Glutamatergic neuron (in vitro differentiated cells): ENCODE measurements around the gene IFIH1. TPM values are rescaled to one million over a fixed set of nuclear protein-coding genes. Genes with fewer than 3 reads are reported as not detected.

ENCODE experiments used
- DNase-seq: peaks from one replicate; pipeline ENCODE4 v3.0.0; 2022
- H3K27ac Mint-ChIP-seq: one replicate; pipeline ENCODE4 v1.8.0; 2020; ENCODE audit warnings: mild to moderate bottlenecking, mixed read lengths, inconsistent platforms; ENCODE audit not compliant: unreplicated experiment
- H3K27me3 Mint-ChIP-seq: one replicate; pipeline ENCODE4 v1.8.0; 2020; ENCODE audit warnings: mild to moderate bottlenecking, moderate library complexity, mixed read lengths, inconsistent platforms; ENCODE audit not compliant: unreplicated experiment
- H3K36me3 Mint-ChIP-seq: one replicate; pipeline ENCODE4 v1.8.0; 2020; ENCODE audit warnings: mild to moderate bottlenecking, mixed read lengths, inconsistent platforms; ENCODE audit not compliant: unreplicated experiment
- H3K4me1 Mint-ChIP-seq: one replicate; pipeline ENCODE4 v1.8.0; 2020; ENCODE audit warnings: mild to moderate bottlenecking, low read depth, mixed read lengths, inconsistent platforms; ENCODE audit not compliant: unreplicated experiment
- H3K4me3 Mint-ChIP-seq: one replicate; pipeline ENCODE4 v1.8.0; 2020; ENCODE audit warnings: mild to moderate bottlenecking, mixed read lengths, inconsistent platforms; ENCODE audit not compliant: unreplicated experiment
- H3K9me3 Mint-ChIP-seq: one replicate; pipeline ENCODE4 v1.8.0; 2020; ENCODE audit warnings: mild to moderate bottlenecking, moderate library complexity, mixed read lengths, inconsistent platforms; ENCODE audit not compliant: unreplicated experiment
- CTCF ChIP-seq: fragments of 200-600 bp; sonication (generic); IDR thresholded peaks from one replicate; pipeline ENCODE4 v1.5.0; 2021; ENCODE audit not compliant: partially characterized antibody, unreplicated experiment
- total RNA-seq: library from RNA; stranded (reverse); fragmentation: NEBNext Ultra II Directional; extraction: Animal tissue kit (Norgen Biotek cat#: 25700); gene quantifications from one replicate; pipeline ENCODE4 v1.2.1, GENCODE V29; 2021; ENCODE audit not compliant: unreplicated experiment

The IFIH1 gene
- total RNA-seq, 1 donor from 2014 or later, result not detected

GRCh38 chr2:162221064-162221463 lies 97.4 kb downstream of the IFIH1 start:
- peak; percentile 89 for TF ChIP-seq CTCF
- H3K27me3 Mint-ChIP-seq, result no peaks in the 10 kb centered on the region
- no peaks in the 10 kb centered on the region for H3K9me3 Mint-ChIP-seq
- peak; percentile 79 for DNase-seq
- no peaks in the 10 kb centered on the region for H3K36me3 Mint-ChIP-seq
- peaks cover 3% of the 10 kb centered on the region for H3K4me1 Mint-ChIP-seq
- H3K27ac Mint-ChIP-seq, result no peak overlapping the region
- H3K4me3 Mint-ChIP-seq, result no peak overlapping the region

GRCh38 chr2:162220368-162220767 lies 98.1 kb downstream of the IFIH1 start:
- DNase-seq, result no peak
- H3K27ac Mint-ChIP-seq, result no peak overlapping the region

GRCh38 chr2:162219426-162219825 lies 99.1 kb downstream of the IFIH1 start:
- no peak for TF ChIP-seq CTCF
- DNase-seq, result no peak
- H3K4me1 Mint-ChIP-seq, result peaks cover 3% of the 10 kb centered on the region

More at GRCh38 chr2:162220368-162220767, 98.1 kb downstream of the IFIH1 start:
- H3K4me3 Mint-ChIP-seq, result no peak overlapping the region
- TF ChIP-seq CTCF, result no peak
- no peaks in the 10 kb centered on the region for H3K36me3 Mint-ChIP-seq
- H3K4me1 Mint-ChIP-seq, result peaks cover 3% of the 10 kb centered on the region
- H3K9me3 Mint-ChIP-seq, result no peaks in the 10 kb centered on the region
- H3K27me3 Mint-ChIP-seq, result no peaks in the 10 kb centered on the region

GRCh38 chr2:162217598-162217997 lies 100.9 kb downstream of the IFIH1 start:
- H3K27me3 Mint-ChIP-seq, result no peaks in the 10 kb centered on the region
- no peak for TF ChIP-seq CTCF
- H3K36me3 Mint-ChIP-seq, result no peaks in the 10 kb centered on the region
- no peaks in the 10 kb centered on the region for H3K9me3 Mint-ChIP-seq
- peaks cover 3% of the 10 kb centered on the region for H3K4me1 Mint-ChIP-seq
- no peak for DNase-seq
- H3K27ac Mint-ChIP-seq, result no peak overlapping the region
- no peak overlapping the region for H3K4me3 Mint-ChIP-seq

More at GRCh38 chr2:162219426-162219825, 99.1 kb downstream of the IFIH1 start:
- Mint-ChIP-seq H3K4me3 (no peak overlapping the region), H3K9me3 (no peaks in the 10 kb centered on the region), H3K36me3 (no peaks in the 10 kb centered on the region), H3K27me3 (no peaks in the 10 kb centered on the region), H3K27ac (no peak overlapping the region)

Other genes with a start within 250 kb of the IFIH1 start
- 0.20 TPM for gene DPP4, start 244.5 kb downstream of the IFIH1 start, total RNA-seq
- not detected for gene GCG, start 166.4 kb downstream of the IFIH1 start, total RNA-seq
- not detected for gene FAP, start 75.2 kb downstream of the IFIH1 start, total RNA-seq
- 19.7 TPM for gene GCA, start 25.4 kb upstream of the IFIH1 start, total RNA-seq